ENCODE data around the gene RNF169. TPM values are rescaled to one million over a fixed set of nuclear protein-coding genes. Genes with fewer than 3 reads are reported as not detected.

Gene RNF169
- total and polyA plus RNA-seq, 12 donors = 2.3 to 14.0 (median 10.8) TPM

GRCh38 chr11:74717221-74717969 lies 31.3 kb upstream of the RNF169 start:
- Histone ChIP-seq H3K36me3 (no peaks in the 10 kb centered on the region), H3K9me3 (no peaks in the 10 kb centered on the region), H3K4me3 (no peak overlapping the region), H3K27ac (peak overlapping the region in 5 of 10 donors; percentile 12 to 62 (median 36)), H3K27me3 (no peaks in the 10 kb centered on the region), H3K4me1 (peaks cover 8 to 33% (median 17%) of the 10 kb centered on the region in 9 donors)
- no peak for TF ChIP-seq CTCF (IDR thresholded peaks at IDR 0.05)
- peak in 2 of 8 donors; percentile 10 to 15 for ATAC-seq
- no peak for DNase-seq
- WGBS, 2 donors = 75 to 81% methylated on average over 5 of the region's 5 CpGs
- intact Hi-C loops (cut with DNase I) = no loop called here

- Histone ChIP-seq H3K36me3 (no peaks in the 10 kb centered on the region), H3K27ac (no peak overlapping the region), H3K27me3 (no peaks in the 10 kb centered on the region), H3K9me3 (no peaks in the 10 kb centered on the region), H3K4me1 (peaks cover 8 to 33% (median 17%) of the 10 kb centered on the region in 9 donors), H3K4me3 (no peak overlapping the region)
- DNase-seq (no peak), ATAC-seq (no peak)
- intact Hi-C loops (cut with DNase I) = no loop called here
- 91 to 97% methylated on average over 5 of the region's 5 CpGs for WGBS, 2 donors
- TF ChIP-seq CTCF (IDR thresholded peaks at IDR 0.05) = no peak
Measured at GRCh38 chr11:74719011-74719410, 29.6 kb upstream of the RNF169 start.

GRCh38 chr11:74720596-74721478 lies 27.8 kb upstream of the RNF169 start:
- H3K27ac ChIP-seq = peak overlapping the region; percentile 33 to 78 (median 68)
- ATAC-seq = peak; percentile 57 to 88 (median 80)
- H3K36me3 ChIP-seq = no peaks in the 10 kb centered on the region
- intact Hi-C loops (cut with DNase I) = loop anchor here in 3 of 10 donors (5.0 to 10.0 kb wide), 3 partner anchors 76 to 266 kb away; no protein-coding TSS in a partner anchor
- 39 to 42% methylated on average over 17 of the region's 17 CpGs for WGBS, 2 donors
- no peak for TF ChIP-seq CTCF (IDR thresholded peaks at IDR 0.05)
- peaks cover 8 to 42% (median 23%) of the 10 kb centered on the region in 9 donors for H3K4me1 ChIP-seq
- no peaks in the 10 kb centered on the region for H3K27me3 ChIP-seq
- no peak overlapping the region for H3K4me3 ChIP-seq
- DNase-seq = peak; percentile 58 to 77
- no peaks in the 10 kb centered on the region for H3K9me3 ChIP-seq

- Histone ChIP-seq H3K36me3 (no peaks in the 10 kb centered on the region), H3K9me3 (no peaks in the 10 kb centered on the region), H3K27me3 (peaks cover 0 to 2% (median 0%) of the 10 kb centered on the region in 7 donors), H3K4me3 (no peak overlapping the region), H3K4me1 (peaks cover 11 to 48% (median 29%) of the 10 kb centered on the region in 9 donors), H3K27ac (peak overlapping the region; percentile 33 to 78 (median 68))
- DNase-seq = no peak
- intact Hi-C loops (cut with DNase I) = loop anchor here in 3 of 10 donors (5.0 to 10.0 kb wide), 3 partner anchors 77 to 267 kb away; no protein-coding TSS in a partner anchor
- WGBS, 2 donors = 49 to 68% methylated on average over 3 of the region's 3 CpGs
- no peak for TF ChIP-seq CTCF (IDR thresholded peaks at IDR 0.05)
- ATAC-seq = peak in 5 of 8 donors; percentile 4 to 28 (median 14)
Measured at GRCh38 chr11:74721479-74721835, 27.2 kb upstream of the RNF169 start.
